ENCODE data around the gene LNX2. TPM values are rescaled to one million over a fixed set of nuclear protein-coding genes. Genes with fewer than 3 reads are reported as not detected.

LNX2 gene
- total RNA-seq, 1 donor from 2014 or later: 15.1 TPM

DNA sequence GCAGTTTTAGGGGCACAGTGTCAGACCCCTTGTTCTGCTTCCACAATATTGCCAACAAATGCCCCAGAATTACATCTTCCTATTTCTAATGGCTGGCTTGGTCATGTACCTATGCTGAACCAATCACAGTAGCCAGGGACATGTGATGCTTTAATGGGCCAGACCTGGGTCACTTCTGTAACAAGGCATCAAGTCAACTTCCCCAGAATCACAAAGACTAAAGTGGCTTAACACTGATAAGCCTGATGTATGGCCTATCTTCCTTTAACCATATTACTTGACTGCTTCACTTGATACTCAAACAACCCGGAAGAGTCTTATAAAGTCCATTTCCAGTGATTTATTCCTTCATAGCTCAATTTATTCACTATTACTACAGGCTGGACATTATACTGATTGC, 19.6 kb downstream of the LNX2 start:
- H3K4me1 Mint-ChIP-seq: peaks cover 12% of the 10 kb centered on the region
- no peak overlapping the region for H3K27ac Mint-ChIP-seq
- DNase-seq (ENCODE audit: low spot score): no peak
- H3K79me2 ChIP-seq (ENCODE audit: low read depth): peaks cover 40% of the 10 kb centered on the region
- peaks cover 13% of the 10 kb centered on the region for H3K4me1 ChIP-seq
- no peak overlapping the region for H3K4me2 ChIP-seq
- no peaks in the 10 kb centered on the region for H3K36me3 Mint-ChIP-seq
- H3K27me3 ChIP-seq: no peaks in the 10 kb centered on the region
- no peak overlapping the region for H3K9ac ChIP-seq
- no peaks in the 10 kb centered on the region for H3K27me3 Mint-ChIP-seq (ENCODE audit: insufficient read depth, low read depth)
- peaks cover 17% of the 10 kb centered on the region for H4K20me1 ChIP-seq (ENCODE audit: low read depth)
- TF ChIP-seq EZH2phosphoT487 (IDR thresholded peaks at IDR 0.05) (no peak), EZH2 (IDR thresholded peaks at IDR 0.05) (no peak)
- TF ChIP-seq, protein P1, sequence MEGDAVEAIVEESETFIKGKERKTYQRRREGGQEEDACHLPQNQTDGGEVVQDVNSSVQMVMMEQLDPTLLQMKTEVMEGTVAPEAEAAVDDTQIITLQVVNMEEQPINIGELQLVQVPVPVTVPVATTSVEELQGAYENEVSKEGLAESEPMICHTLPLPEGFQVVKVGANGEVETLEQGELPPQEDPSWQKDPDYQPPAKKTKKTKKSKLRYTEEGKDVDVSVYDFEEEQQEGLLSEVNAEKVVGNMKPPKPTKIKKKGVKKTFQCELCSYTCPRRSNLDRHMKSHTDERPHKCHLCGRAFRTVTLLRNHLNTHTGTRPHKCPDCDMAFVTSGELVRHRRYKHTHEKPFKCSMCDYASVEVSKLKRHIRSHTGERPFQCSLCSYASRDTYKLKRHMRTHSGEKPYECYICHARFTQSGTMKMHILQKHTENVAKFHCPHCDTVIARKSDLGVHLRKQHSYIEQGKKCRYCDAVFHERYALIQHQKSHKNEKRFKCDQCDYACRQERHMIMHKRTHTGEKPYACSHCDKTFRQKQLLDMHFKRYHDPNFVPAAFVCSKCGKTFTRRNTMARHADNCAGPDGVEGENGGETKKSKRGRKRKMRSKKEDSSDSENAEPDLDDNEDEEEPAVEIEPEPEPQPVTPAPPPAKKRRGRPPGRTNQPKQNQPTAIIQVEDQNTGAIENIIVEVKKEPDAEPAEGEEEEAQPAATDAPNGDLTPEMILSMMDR (IDR thresholded peaks at IDR 0.05): no peak
- H3K27ac ChIP-seq: no peak overlapping the region
- no peaks in the 10 kb centered on the region for H3F3A ChIP-seq (ENCODE audit: low read depth)
- H3K9me3 Mint-ChIP-seq: no peaks in the 10 kb centered on the region
- H3K4me3 Mint-ChIP-seq: no peak overlapping the region
- no peaks in the 10 kb centered on the region for H3K36me3 ChIP-seq
- no peak overlapping the region for H2AFZ ChIP-seq (replicated peaks)
- no peaks in the 10 kb centered on the region for H3K9me3 ChIP-seq (ENCODE audit: low read depth)
- no peak overlapping the region for H3K4me3 ChIP-seq

- no peaks in the 10 kb centered on the region for H3K9me3 Mint-ChIP-seq
- H2AFZ ChIP-seq (replicated peaks): no peak overlapping the region
- peaks cover 17% of the 10 kb centered on the region for H4K20me1 ChIP-seq (ENCODE audit: low read depth)
- no peaks in the 10 kb centered on the region for H3F3A ChIP-seq (ENCODE audit: low read depth)
- no peak for DNase-seq (ENCODE audit: low spot score)
- peaks cover 34% of the 10 kb centered on the region for H3K79me2 ChIP-seq (ENCODE audit: low read depth)
- no peaks in the 10 kb centered on the region for H3K27me3 ChIP-seq
- H3K4me1 Mint-ChIP-seq: peaks cover 12% of the 10 kb centered on the region
- H3K27ac Mint-ChIP-seq: no peak overlapping the region
- H3K4me3 ChIP-seq: no peak overlapping the region
- no peaks in the 10 kb centered on the region for H3K27me3 Mint-ChIP-seq (ENCODE audit: insufficient read depth, low read depth)
- peaks cover 12% of the 10 kb centered on the region for H3K4me1 ChIP-seq
- no peaks in the 10 kb centered on the region for H3K36me3 ChIP-seq
- H3K9me3 ChIP-seq (ENCODE audit: low read depth): no peaks in the 10 kb centered on the region
- H3K36me3 Mint-ChIP-seq: no peaks in the 10 kb centered on the region
- no peak overlapping the region for H3K4me3 Mint-ChIP-seq
- H3K4me2 ChIP-seq: no peak overlapping the region
- H3K9ac ChIP-seq: no peak overlapping the region
- no peak overlapping the region for H3K27ac ChIP-seq
- TF ChIP-seq EZH2phosphoT487 (IDR thresholded peaks at IDR 0.05) (no peak), EZH2 (IDR thresholded peaks at IDR 0.05) (no peak)
- TF ChIP-seq, protein P1 (IDR thresholded peaks at IDR 0.05): no peak
Measured at GRCh38 chr13:27599845-27600553, 20.3 kb downstream of the LNX2 start.

- no peaks in the 10 kb centered on the region for H3K9me3 Mint-ChIP-seq
- H3K9me3 ChIP-seq (ENCODE audit: low read depth): no peaks in the 10 kb centered on the region
- H2AFZ ChIP-seq (replicated peaks): no peak overlapping the region
- no peak for DNase-seq (ENCODE audit: low spot score)
- H3K4me1 ChIP-seq: peaks cover 10% of the 10 kb centered on the region
- H3K36me3 Mint-ChIP-seq: no peaks in the 10 kb centered on the region
- H3K79me2 ChIP-seq (ENCODE audit: low read depth): peaks cover 29% of the 10 kb centered on the region
- H3K27ac ChIP-seq: no peak overlapping the region
- H3F3A ChIP-seq (ENCODE audit: low read depth): no peaks in the 10 kb centered on the region
- peaks cover 9% of the 10 kb centered on the region for H3K4me1 Mint-ChIP-seq
- peaks cover 17% of the 10 kb centered on the region for H4K20me1 ChIP-seq (ENCODE audit: low read depth)
- H3K4me3 Mint-ChIP-seq: no peak overlapping the region
- no peak overlapping the region for H3K4me3 ChIP-seq
- H3K9ac ChIP-seq: no peak overlapping the region
- no peaks in the 10 kb centered on the region for H3K27me3 Mint-ChIP-seq (ENCODE audit: insufficient read depth, low read depth)
- no peaks in the 10 kb centered on the region for H3K36me3 ChIP-seq
- no peak overlapping the region for H3K4me2 ChIP-seq
- no peak overlapping the region for H3K27ac Mint-ChIP-seq
- no peaks in the 10 kb centered on the region for H3K27me3 ChIP-seq
- TF ChIP-seq EZH2 (IDR thresholded peaks at IDR 0.05): no peak
- no peak for TF ChIP-seq EZH2phosphoT487 (IDR thresholded peaks at IDR 0.05)
- TF ChIP-seq, protein P1 (IDR thresholded peaks at IDR 0.05): no peak
Measured at GRCh38 chr13:27599096-27599495, 21.2 kb downstream of the LNX2 start.

All from neural progenitor cell (in vitro differentiated cells).